Stimulated activated CD4-positive, alpha-beta T cell treated with anti-CD3 and anti-CD28 coated beads, Interleukin-2, amount 100 ng/mL, for 24 hours (primary cell): ENCODE results near the gene SRSF10.

ENCODE experiments used
- DNase-seq, 2 donors: peaks; one replicate each; pipeline ENCODE4 v3.0.0-alpha.2; 2020

The SRSF10 gene

GRCh38 chr1:23958040-23958809 is 21.9 kb downstream of the SRSF10 start:
- peak in 1 of 2 donors; percentile 17 for DNase-seq

DNA sequence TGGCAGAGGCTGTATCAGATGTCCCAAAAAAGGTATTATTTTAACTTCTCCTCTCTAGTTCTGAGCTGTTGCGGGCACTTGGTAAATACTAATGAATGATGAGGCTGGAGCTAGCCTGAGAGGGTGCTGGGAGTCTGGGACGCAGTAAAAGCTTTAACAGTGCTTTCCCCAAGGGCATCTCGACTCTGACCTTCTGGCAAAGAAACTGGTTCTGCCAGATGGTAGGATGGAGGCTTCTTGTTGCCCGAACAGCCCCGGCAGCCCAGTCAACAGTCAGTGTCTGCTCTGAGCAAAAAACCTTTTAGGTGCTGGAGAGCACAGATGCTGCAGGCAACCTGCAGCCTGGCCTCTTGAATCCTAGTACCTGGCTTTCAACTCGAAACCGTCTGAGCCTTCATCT is 23.0 kb downstream of the SRSF10 start:
- DNase-seq, result no peak

DNA sequence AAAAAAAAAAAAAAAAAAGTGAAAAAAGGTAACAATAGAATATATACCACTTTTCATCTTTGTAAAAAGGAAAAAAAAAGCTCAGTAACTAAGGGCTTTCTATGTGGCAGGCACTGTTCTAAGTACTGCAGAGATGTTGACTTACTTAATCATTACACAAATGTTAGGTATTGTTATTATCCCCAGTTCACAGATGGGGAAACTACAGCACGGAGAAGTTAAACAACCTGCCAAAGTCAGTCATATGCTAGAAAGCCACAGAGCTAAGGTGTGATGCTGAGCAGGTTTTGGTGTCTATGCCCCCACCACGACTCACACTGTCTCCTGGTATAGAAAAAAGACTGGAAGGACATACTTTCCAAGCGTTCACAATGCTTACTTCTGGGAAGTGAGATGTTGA is 27.1 kb downstream of the SRSF10 start:
- DNase-seq, result no peak

DNA sequence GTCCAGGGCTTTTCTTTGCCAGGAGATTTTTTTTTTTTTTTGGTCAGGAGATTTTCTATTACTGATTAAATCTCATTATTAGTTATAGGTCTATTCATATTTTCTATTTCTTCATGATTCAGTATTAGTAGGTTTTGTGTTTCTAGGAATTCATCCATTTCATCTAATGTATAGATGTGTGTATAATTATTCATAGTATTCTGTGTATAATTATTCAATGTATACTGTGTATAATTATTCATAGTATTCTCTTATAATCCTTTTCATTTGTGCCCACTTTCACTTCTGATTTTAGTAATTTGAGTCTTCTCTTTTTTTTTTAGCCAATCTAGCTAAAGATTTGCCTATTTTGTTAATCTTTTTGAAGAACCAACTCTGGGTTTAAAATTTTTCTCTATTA is 32.8 kb downstream of the SRSF10 start:
- DNase-seq, result no peak

GRCh38 chr1:23936481-23937176 is 43.5 kb downstream of the SRSF10 start:
- no peak for DNase-seq

- DNase-seq, result no peak
Measured at GRCh38 chr1:23931491-23931880, 48.6 kb downstream of the SRSF10 start.

DNA sequence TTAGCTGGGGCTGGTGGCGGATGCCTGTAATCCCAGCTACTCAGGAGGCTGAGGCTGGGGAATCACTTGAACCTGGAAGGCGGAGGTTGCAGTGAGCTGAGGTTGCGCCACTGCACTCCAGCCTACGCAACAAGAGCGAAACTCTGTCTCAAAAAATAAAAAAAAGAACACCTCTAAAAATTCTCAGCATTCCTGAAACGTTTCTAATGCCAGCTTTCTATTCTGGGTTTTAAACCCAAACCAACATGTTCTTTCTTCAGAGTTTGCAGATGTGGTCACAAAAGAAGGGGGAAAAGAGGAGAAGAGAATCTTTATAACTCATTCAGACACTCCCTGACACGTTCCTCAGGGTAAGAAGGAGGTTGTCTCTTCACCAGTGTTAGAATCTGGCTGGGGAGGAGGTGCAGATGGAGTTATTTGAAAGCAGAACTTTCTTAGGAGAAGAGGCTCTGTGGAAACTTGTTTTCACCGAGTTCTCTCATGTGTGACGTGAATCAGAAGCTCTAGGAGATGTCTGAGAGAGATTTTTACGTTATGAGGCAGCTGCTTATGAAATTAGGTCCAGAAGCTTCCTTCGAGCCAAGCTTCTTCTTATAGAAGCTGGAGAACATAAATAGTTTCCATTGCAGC is 49.2 kb downstream of the SRSF10 start:
- DNase-seq, result no peak

DNA sequence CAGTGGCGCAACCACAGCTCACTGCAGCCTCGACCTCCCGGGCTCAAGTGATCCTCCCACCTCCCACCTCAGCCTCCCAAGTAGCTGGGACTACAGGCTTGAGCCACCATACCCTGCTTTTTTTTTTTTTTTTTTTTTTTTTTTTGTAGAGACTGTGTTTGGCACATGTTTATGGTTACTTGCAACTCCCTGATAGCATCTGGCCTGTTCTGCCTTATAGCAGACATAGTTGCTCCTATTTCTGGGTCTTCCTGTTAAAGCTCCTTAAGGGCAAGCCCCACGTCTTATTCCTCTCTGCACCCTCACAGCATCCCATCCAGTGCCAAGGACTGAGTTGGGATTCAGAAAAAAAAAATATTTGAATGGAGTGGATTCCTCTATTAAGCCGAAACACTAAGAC is 49.9 kb downstream of the SRSF10 start:
- no peak for DNase-seq

DNA sequence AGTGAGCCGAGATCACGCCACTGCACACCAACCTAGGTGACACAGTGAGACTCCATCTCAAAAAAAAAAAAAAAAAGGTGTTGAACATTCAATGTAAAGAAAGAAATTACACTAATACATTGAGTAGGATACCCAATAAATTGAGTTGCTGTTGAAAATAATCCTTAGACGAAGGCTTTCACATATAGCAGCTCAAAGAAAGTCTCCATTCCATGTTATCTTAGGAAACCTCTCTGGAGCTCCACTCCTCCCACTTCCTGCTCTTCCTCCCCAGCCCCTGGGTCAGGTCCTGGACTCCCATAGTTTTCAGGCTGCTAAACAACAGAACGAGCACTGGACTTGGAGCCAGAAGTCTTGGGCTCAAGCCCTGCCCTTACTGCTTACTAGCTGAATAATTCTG is 51.3 kb downstream of the SRSF10 start:
- no peak for DNase-seq

DNA sequence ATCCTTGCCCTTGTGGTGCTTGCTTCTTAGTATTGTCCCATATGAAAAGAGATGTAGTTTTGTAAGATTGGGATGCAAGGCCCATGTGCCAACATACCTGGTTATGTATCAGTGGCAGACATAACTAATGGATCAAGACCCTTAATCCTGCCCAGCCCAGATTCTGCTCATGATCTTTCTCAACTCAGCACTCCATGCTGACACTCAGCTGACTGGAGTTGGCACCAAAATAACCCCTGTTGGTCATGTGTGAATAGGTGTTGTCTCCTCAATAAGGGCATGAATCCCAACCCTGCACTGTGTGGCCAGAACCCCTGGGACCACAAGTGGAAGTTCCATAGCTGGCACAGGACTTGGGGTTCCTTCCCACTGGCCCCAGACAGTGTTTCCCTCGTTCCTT is 53.0 kb downstream of the SRSF10 start:
- DNase-seq, result no peak

GRCh38 chr1:23925279-23925678 is 54.8 kb downstream of the SRSF10 start:
- no peak for DNase-seq

DNA sequence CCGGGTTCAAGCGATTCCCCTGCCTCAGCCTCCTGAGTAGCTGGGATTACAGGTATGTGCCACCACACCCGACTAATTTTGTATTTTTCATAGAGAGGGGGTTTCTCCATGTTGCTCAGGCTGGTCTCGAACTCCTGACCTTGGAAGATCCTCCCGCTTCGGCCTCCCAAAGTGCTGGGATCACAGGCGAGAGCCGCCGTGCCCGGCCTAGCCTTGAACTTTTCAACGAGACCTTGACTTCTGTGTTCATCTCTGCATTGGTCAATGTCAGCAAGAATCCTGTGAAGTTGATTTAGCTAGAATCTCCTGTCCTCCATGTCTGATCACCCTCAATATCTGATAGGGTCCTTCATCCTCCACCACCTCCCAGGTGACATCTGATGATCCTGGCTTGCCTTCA is 55.5 kb downstream of the SRSF10 start:
- no peak for DNase-seq

DNA sequence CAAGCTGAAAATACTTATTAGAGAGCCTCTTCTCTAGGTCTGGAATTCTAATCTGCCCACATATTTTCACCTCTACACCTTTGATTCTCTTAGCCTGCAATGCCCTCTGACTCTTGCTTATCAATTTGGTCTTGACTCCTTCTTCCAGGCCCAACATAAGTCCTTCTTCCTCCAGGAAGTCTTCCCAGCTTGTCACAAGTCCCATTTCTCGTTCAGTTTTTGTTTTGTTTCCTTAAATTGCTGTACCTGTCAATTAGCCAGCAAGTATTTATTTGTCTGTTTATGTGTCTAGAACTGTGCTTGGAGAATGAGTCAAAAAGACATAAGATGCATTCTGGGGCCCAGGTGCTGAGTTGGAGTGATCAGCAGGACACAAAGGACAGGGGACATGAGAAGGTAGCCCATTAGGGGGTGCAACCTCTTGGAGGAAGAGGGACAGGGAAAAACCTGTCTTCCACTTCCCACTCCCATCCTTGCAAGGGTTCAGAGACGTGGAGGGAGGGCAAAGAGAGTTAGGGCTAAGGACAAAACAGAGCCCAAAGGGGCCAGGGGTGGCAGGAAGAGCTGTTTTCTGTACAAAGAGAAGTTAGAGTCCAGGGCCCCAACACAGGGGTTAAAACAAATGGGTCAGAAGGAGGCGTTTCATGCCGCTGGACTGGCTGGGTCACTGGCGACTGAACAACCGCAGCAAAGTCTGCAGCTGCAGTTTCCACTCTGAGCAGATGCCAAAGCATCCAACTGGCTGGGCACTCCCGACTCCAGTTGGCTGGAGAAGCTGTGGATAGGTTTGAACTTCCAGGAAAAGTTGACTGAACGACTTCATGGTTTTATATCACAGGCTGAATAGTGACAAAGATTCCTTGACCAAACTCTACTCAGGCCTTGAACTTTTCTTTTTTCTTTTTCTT is 56.3 kb downstream of the SRSF10 start:
- DNase-seq, result no peak

DNA sequence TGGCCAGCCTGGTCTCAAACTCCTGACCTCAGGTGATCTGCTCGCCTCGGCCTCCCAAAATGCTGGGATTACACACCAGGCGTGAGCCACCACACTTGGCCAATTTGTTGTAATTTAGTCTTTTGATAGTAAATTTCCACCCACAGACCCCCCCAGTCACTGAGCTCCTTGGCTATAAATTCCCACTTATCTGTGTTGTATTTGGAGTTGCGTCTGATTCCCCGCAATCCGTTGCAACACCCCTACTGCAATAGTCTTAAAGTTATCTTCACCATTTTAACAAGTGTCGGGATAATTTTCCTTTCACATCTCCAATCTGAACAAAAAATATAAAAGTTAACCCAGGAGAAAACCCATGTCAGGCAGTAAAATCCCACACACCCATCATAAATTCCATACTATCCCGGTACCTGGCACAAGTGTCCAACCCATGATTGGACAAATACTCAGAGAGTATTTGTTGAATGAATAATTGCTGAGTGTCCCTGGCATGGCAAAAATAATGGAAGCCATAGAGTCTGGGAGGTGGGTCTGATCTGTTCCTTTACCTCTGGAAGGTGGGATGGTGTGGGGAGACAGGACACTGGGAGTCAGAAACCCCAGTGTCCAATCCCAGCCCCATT is 57.7 kb downstream of the SRSF10 start:
- DNase-seq, result no peak

GRCh38 chr1:23916209-23917131 is 63.7 kb downstream of the SRSF10 start:
- DNase-seq, result peak; percentile 35 to 46

DNA sequence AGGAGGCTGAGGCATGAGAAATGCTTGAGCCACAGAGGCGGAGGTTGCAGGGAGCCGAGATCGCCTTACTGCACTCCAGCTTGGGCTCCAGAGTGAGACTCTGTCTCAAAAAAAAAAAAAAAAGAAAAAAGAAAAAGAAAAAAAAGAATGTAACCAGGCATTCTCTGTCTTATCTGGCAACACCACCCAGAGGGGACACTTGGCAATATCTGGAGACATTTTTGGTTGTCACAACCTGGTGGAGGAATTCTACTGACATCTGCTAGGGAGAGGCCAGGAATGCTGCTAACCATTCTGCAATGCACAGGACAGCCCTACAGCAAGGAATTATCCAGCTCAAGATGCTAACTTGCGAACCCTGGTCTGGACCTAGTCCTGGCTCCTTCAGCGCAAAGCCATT is 64.7 kb downstream of the SRSF10 start:
- no peak for DNase-seq

- no peak for DNase-seq
Measured at GRCh38 chr1:23914921-23915320, 65.2 kb downstream of the SRSF10 start.
